ENCODE data around the gene PFDN4.

Gene PFDN4

GRCh38 chr20:54207743-54208547, at the start of gene PFDN4:
PFDN4 (plus strand) TSS chr20:54208087; CDS start chr20:54208101, 14 bp downstream.
- Histone ChIP-seq H3K4me1 (ENCODE audit: insufficient read depth, low read length) (peaks cover 27% of the 10 kb centered on the region), H3K27ac (ENCODE audit: low read depth, low read length) (peak within 1 kb of the TSS; percentile 95), H3K36me3 (ENCODE audit: insufficient read depth, low read length) (peaks cover 3% of the 10 kb centered on the region), H3K4me3 (ENCODE audit: low read depth in 1 of 2, low read length in 2 of 2) (peak within 1 kb of the TSS; percentile 87 to 95), H3K9me3 (ENCODE audit: low read length) (no peaks in the 10 kb centered on the region), H3K27me3 (ENCODE audit: control insufficient read depth in 1 of 2, insufficient read depth in 2 of 2, low read length in 2 of 2) (no peaks in the 10 kb centered on the region), H3K9ac (ENCODE audit: low read length) (peak within 1 kb of the TSS; percentile 58)

DNA sequence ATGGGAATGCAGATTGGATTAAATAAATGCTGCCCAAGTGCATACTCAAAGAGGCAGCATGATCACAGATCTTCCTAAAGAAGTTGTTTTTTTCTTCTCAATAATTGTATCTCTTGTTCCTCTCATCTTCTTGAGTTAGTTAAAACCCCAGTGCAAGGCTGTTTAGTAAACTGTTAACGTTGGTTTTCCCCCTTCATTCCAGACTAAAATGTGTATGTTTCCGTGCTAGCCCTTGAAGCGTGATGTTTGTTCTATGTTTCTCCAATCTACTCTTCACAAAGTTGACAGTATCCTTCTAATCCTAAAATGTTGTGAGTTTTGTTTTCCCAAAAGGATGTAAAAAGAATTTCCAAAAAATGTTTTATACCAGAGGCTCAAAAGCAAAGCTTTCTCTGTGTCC, 49.7 kb upstream of the PFDN4 start:
- Histone ChIP-seq H3K4me3 (ENCODE audit: low read depth in 1 of 2, low read length in 2 of 2) (no peak overlapping the region), H3K4me1 (ENCODE audit: insufficient read depth, low read length) (no peaks in the 10 kb centered on the region), H3K9me3 (ENCODE audit: low read length) (no peaks in the 10 kb centered on the region), H3K36me3 (ENCODE audit: insufficient read depth, low read length) (no peaks in the 10 kb centered on the region), H3K27me3 (ENCODE audit: control insufficient read depth in 1 of 2, insufficient read depth in 2 of 2, low read length in 2 of 2) (no peaks in the 10 kb centered on the region), H3K27ac (ENCODE audit: low read depth, low read length) (no peak overlapping the region), H3K9ac (ENCODE audit: low read length) (no peak overlapping the region)

- no peaks in the 10 kb centered on the region for H3K27me3 ChIP-seq (ENCODE audit: control insufficient read depth in 1 of 2, insufficient read depth in 2 of 2, low read length in 2 of 2)
- H3K27ac ChIP-seq (ENCODE audit: low read depth, low read length): no peak overlapping the region
- no peaks in the 10 kb centered on the region for H3K36me3 ChIP-seq (ENCODE audit: insufficient read depth, low read length)
- H3K9ac ChIP-seq (ENCODE audit: low read length): no peak overlapping the region
- H3K9me3 ChIP-seq (ENCODE audit: low read length): no peaks in the 10 kb centered on the region
- H3K4me1 ChIP-seq (ENCODE audit: insufficient read depth, low read length): no peaks in the 10 kb centered on the region
- H3K4me3 ChIP-seq (ENCODE audit: low read depth in 1 of 2, low read length in 2 of 2): no peak overlapping the region
These were observed 49.0 kb upstream of the PFDN4 start for GRCh38 chr20:54158856-54159418.

DNA sequence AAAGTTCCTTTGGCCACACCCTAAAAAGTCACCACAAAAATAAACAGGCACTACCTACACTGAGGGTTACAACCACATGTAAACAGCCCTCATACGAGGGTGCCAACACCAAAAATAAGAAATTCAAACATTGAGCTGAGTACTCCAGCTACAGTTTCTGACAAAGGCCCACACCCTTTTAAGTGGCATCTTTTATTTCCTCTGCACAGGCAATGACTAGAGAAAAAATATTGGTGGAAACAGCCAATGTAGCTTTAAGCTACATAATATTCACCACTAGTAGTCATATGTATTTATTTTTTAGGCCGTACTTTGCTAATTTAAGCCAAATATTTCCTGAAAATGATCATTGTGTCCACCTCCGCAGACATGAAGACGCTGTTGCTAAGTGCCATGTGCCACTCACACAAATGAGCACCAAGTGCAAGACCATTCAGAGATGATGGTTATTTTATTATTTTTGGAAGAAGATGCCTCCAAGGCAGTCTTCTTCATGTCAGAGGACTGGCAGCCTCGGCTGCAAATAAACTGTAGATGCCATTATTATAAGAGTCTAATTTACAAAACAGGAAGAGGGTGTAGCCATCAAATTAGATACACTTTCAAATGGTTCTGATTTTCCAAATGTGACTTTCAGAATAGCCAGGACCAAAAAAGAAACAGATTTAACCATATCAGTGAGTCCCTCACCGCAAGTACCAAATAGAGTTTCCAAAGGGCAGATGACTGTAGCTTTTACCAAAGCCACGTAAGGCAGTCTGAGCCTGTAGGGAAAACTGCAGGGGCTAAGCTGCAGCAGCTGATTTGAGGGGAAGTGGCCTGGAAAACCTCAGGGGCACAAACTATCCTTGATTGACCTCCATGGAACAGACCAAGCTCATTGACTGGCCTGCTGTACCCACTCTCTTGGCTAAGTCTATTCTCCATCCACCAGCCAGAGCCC, 47.6 kb upstream of the PFDN4 start:
- Histone ChIP-seq H3K9ac (ENCODE audit: low read length) (no peak overlapping the region), H3K27me3 (ENCODE audit: control insufficient read depth in 1 of 2, insufficient read depth in 2 of 2, low read length in 2 of 2) (no peaks in the 10 kb centered on the region), H3K9me3 (ENCODE audit: low read length) (no peaks in the 10 kb centered on the region), H3K4me3 (ENCODE audit: low read depth in 1 of 2, low read length in 2 of 2) (no peak overlapping the region), H3K36me3 (ENCODE audit: insufficient read depth, low read length) (no peaks in the 10 kb centered on the region), H3K27ac (ENCODE audit: low read depth, low read length) (no peak overlapping the region), H3K4me1 (ENCODE audit: insufficient read depth, low read length) (no peaks in the 10 kb centered on the region)

GRCh38 chr20:54161008-54161820, 46.7 kb upstream of the PFDN4 start:
- no peaks in the 10 kb centered on the region for H3K36me3 ChIP-seq (ENCODE audit: insufficient read depth, low read length)
- no peak overlapping the region for H3K27ac ChIP-seq (ENCODE audit: low read depth, low read length)
- H3K4me3 ChIP-seq (ENCODE audit: low read depth in 1 of 2, low read length in 2 of 2): no peak overlapping the region
- H3K9me3 ChIP-seq (ENCODE audit: low read length): no peaks in the 10 kb centered on the region
- H3K27me3 ChIP-seq (ENCODE audit: control insufficient read depth in 1 of 2, insufficient read depth in 2 of 2, low read length in 2 of 2): no peaks in the 10 kb centered on the region
- H3K4me1 ChIP-seq (ENCODE audit: insufficient read depth, low read length): no peaks in the 10 kb centered on the region
- no peak overlapping the region for H3K9ac ChIP-seq (ENCODE audit: low read length)

- H3K36me3 ChIP-seq (ENCODE audit: insufficient read depth, low read length): no peaks in the 10 kb centered on the region
- H3K9me3 ChIP-seq (ENCODE audit: low read length): no peaks in the 10 kb centered on the region
- no peak overlapping the region for H3K9ac ChIP-seq (ENCODE audit: low read length)
- H3K4me3 ChIP-seq (ENCODE audit: low read depth in 1 of 2, low read length in 2 of 2): no peak overlapping the region
- H3K4me1 ChIP-seq (ENCODE audit: insufficient read depth, low read length): no peaks in the 10 kb centered on the region
- no peak overlapping the region for H3K27ac ChIP-seq (ENCODE audit: low read depth, low read length)
- H3K27me3 ChIP-seq (ENCODE audit: control insufficient read depth in 1 of 2, insufficient read depth in 2 of 2, low read length in 2 of 2): no peaks in the 10 kb centered on the region
These were observed 46.1 kb upstream of the PFDN4 start for GRCh38 chr20:54161821-54162149.

GRCh38 chr20:54162378-54163009, 45.4 kb upstream of the PFDN4 start:
- H3K4me1 ChIP-seq (ENCODE audit: insufficient read depth, low read length): no peaks in the 10 kb centered on the region
- no peak overlapping the region for H3K4me3 ChIP-seq (ENCODE audit: low read depth in 1 of 2, low read length in 2 of 2)
- no peak overlapping the region for H3K27ac ChIP-seq (ENCODE audit: low read depth, low read length)
- no peaks in the 10 kb centered on the region for H3K9me3 ChIP-seq (ENCODE audit: low read length)
- H3K36me3 ChIP-seq (ENCODE audit: insufficient read depth, low read length): no peaks in the 10 kb centered on the region
- H3K27me3 ChIP-seq (ENCODE audit: control insufficient read depth in 1 of 2, insufficient read depth in 2 of 2, low read length in 2 of 2): no peaks in the 10 kb centered on the region
- H3K9ac ChIP-seq (ENCODE audit: low read length): no peak overlapping the region

GRCh38 chr20:54163402-54163801, 44.5 kb upstream of the PFDN4 start:
- no peaks in the 10 kb centered on the region for H3K36me3 ChIP-seq (ENCODE audit: insufficient read depth, low read length)
- no peaks in the 10 kb centered on the region for H3K4me1 ChIP-seq (ENCODE audit: insufficient read depth, low read length)
- no peak overlapping the region for H3K27ac ChIP-seq (ENCODE audit: low read depth, low read length)
- H3K4me3 ChIP-seq (ENCODE audit: low read depth in 1 of 2, low read length in 2 of 2): no peak overlapping the region
- H3K9me3 ChIP-seq (ENCODE audit: low read length): no peaks in the 10 kb centered on the region
- H3K27me3 ChIP-seq (ENCODE audit: control insufficient read depth in 1 of 2, insufficient read depth in 2 of 2, low read length in 2 of 2): peaks cover 0 to 5% of the 10 kb centered on the region in 2 donors
- H3K9ac ChIP-seq (ENCODE audit: low read length): no peak overlapping the region

GRCh38 chr20:54165014-54165413, 42.9 kb upstream of the PFDN4 start:
- no peaks in the 10 kb centered on the region for H3K4me1 ChIP-seq (ENCODE audit: insufficient read depth, low read length)
- H3K36me3 ChIP-seq (ENCODE audit: insufficient read depth, low read length): no peaks in the 10 kb centered on the region
- no peak overlapping the region for H3K4me3 ChIP-seq (ENCODE audit: low read depth in 1 of 2, low read length in 2 of 2)
- no peak overlapping the region for H3K27ac ChIP-seq (ENCODE audit: low read depth, low read length)
- H3K27me3 ChIP-seq (ENCODE audit: control insufficient read depth in 1 of 2, insufficient read depth in 2 of 2, low read length in 2 of 2): peaks cover under 1 to 10% of the 10 kb centered on the region in 2 donors
- H3K9ac ChIP-seq (ENCODE audit: low read length): no peak overlapping the region
- no peaks in the 10 kb centered on the region for H3K9me3 ChIP-seq (ENCODE audit: low read length)

- Histone ChIP-seq H3K9ac (ENCODE audit: low read length) (no peak overlapping the region), H3K27me3 (ENCODE audit: control insufficient read depth in 1 of 2, insufficient read depth in 2 of 2, low read length in 2 of 2) (peaks cover 8 to 14% of the 10 kb centered on the region in 2 donors), H3K9me3 (ENCODE audit: low read length) (no peaks in the 10 kb centered on the region), H3K36me3 (ENCODE audit: insufficient read depth, low read length) (no peaks in the 10 kb centered on the region), H3K4me3 (ENCODE audit: low read depth in 1 of 2, low read length in 2 of 2) (no peak overlapping the region), H3K27ac (ENCODE audit: low read depth, low read length) (no peak overlapping the region), H3K4me1 (ENCODE audit: insufficient read depth, low read length) (no peaks in the 10 kb centered on the region)
These were observed 42.1 kb upstream of the PFDN4 start for GRCh38 chr20:54165803-54166202.
